Activated T-cell treated with anti-CD3 and anti-CD28 coated beads, Interleukin-2, amount 50 U/mL, for 48 hours (primary cell): ENCODE results near the gene CTSS.

Source experiments
- DNase-seq, 2 experiments: peaks; one replicate each; pipeline ENCODE4 v3.0.0-alpha.2; 2020

Gene CTSS

DNA sequence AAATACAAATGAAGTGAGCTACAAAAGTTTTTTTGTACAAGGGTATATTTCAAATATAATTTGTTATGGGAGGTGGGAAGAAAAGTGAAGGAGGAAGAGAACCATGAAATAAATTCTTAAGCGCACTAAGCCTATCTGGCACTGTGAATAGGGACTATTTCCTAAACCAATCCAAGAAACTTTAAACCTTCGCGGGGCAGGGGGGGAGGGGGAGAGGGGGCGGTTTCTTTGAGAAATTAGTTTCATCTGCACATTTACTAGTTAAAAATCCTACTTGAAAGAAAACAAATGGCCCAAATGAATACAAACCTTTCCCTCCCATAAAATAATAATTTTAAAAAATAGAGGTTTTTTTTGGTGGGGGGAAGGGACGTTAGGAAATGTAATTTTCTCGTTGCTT lies 69.0 kb downstream of the CTSS start:
- DNase-seq, result no peak

DNA sequence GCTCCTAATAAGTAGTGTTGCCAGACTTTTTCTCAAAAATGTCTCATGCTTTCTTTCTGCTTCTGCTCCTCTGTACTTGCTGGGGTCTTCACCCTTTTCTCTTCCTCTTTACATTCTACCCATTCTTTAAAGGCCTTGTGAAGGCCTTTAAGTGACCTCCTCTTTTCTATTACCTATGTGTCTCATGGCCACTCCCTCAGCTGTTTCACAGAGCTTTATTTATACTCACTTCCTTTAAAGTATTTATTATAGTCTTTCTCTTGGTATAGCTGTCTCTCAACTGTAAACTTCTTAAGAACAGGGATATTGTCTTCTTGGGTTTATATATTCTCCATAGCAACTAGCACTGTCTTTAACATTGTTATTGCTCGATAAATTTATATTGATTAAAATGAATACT lies 69.4 kb downstream of the CTSS start:
- no peak for DNase-seq

DNA sequence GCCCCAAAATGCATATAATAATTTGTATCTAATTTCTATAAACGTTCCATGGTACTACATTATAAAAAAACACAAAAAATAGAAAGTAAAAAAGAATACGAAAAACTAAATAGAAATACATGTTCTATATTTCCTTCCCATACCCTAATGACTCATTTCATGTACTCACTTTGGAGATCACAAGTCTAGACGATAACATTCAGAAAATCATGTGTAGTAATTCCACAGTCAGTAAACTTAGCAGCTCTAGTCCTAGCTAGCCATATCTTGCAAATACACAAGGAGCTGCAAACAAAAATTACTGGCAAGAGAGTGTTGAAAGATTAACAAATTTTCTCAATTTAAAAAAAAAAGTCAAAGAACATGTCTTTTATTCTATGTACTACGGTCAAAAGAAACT lies 70.0 kb downstream of the CTSS start:
- DNase-seq, result no peak

DNA sequence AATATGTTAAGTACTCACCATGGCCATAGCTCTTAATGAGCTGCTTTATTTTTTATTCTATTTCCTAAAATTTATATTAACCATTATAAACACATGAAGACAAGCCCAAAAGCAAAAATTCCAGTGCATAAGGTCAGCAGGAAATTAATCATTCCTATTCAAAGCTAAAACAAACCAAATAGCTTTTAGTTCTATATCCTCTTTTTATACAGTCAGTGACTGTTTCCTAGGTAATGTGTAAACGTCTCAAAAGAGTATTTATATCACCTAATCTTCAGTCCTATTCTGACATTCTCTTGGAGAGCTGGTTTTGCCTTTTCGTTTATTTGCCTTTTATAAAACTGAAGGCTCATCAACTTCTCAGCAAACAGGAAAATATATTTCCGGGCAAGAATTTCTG lies 72.9 kb downstream of the CTSS start:
- DNase-seq, result no peak

DNA sequence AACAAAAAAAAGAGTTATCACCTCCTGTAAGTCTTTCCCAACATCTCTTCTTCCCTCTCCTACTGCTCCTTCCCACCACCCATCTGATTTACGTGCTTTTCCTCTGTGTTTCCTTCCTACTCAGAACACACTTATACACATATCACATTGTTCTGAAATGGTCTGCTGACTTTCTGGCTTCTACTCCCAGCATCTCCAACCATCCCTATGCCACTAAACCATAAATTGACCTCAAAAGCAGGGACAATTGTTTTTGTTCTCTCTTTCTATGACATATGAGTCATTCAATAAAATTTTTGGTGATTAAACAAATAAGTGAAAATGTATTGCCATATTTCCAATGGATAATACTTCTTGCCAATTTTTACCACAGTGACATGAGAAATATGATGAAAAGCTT lies 76.8 kb downstream of the CTSS start:
- DNase-seq, result no peak

DNA sequence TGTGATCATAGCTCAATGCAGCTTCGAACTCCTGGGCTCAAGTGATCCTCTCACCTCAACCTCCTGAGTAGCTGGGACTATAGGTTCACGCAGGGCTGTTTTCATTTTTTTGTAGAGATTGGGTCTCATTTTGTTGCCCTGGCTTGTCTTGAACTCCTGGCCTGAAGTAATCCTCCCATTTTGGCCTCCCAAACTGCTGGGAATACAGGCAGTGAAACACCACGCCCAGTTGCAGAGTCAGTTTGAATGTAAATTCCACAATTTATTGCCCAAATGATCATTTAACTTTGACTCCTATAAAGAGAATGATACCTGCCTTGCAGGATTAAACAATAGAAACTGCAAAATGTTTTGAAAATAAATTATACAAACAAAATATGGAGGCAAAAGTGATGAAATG lies 79.3 kb downstream of the CTSS start:
- no peak for DNase-seq

DNA sequence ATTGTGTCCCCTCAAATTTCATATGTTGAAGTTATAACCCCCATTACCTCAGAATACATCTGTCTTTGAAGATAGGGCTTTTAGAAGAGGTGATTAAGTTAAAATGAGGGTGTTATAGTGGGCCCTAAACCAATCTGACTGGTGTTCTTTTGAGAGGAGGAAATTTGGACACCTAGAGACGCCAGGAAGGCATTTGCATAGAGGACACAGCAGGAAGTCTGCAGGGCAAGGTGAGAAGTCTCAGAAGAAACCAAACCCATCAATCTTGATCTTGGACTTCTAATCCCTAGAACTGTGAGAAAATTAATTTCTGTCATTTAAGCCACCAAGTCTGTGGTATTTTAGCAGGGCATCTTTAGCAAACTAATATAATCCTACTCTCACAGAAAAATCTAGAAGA lies 81.7 kb downstream of the CTSS start:
- DNase-seq, result no peak
